LNCaP clone FGC (cell line): ENCODE data around the gene PIGZ.

ENCODE experiments used
- DNase-seq: peaks from one replicate; pipeline ENCODE4 v3.0.0-alpha.2; 2011; ENCODE audit warnings: low read depth
- H3K4me3 ChIP-seq: 2 replicates; pipeline ENCODE4 v1.5.1; 2011; ENCODE audit warnings: mild to moderate bottlenecking, low read depth, low read length, control low read depth
- CTCF ChIP-seq: IDR thresholded peaks from 2 replicates; pipeline ENCODE4 v1.5.1; 2012; ENCODE audit warnings: mild to moderate bottlenecking; ENCODE audit not compliant: control insufficient read depth, insufficient read depth; ENCODE audit errors: extremely low read depth

The PIGZ gene

GRCh38 chr3:196994056-196994455 lies 25.4 kb upstream of the PIGZ start:
- no peak overlapping the region for H3K4me3 ChIP-seq
- TF ChIP-seq CTCF: no peak
- no peak for DNase-seq

- DNase-seq: no peak
- no peak overlapping the region for H3K4me3 ChIP-seq
- TF ChIP-seq CTCF: no peak
Observed at GRCh38 chr3:196992461-196993065, 23.9 kb upstream of the PIGZ start.

GRCh38 chr3:196991581-196992460 lies 23.2 kb upstream of the PIGZ start:
- no peak for TF ChIP-seq CTCF
- no peak overlapping the region for H3K4me3 ChIP-seq
- DNase-seq: no peak

- TF ChIP-seq CTCF: no peak
- DNase-seq: no peak
- no peak overlapping the region for H3K4me3 ChIP-seq
Observed at GRCh38 chr3:196990601-196991007, 22.0 kb upstream of the PIGZ start.

GRCh38 chr3:196989721-196990262 lies 21.2 kb upstream of the PIGZ start:
- TF ChIP-seq CTCF: no peak
- DNase-seq: no peak
- H3K4me3 ChIP-seq: no peak overlapping the region

GRCh38 chr3:196988241-196989029 lies 19.8 kb upstream of the PIGZ start:
- no peak for TF ChIP-seq CTCF
- DNase-seq: no peak
- H3K4me3 ChIP-seq: no peak overlapping the region
